Left renal pelvis (tissue), 4 donors: ENCODE data around the gene CSF1R. TPM values are rescaled to one million over a fixed set of nuclear protein-coding genes. Genes with fewer than 3 reads are reported as not detected.
"Not testable (repeated sequence)": the region's sequence is repeated elsewhere in the genome, so short reads cannot be mapped to it uniquely, and the experiment has no call there.

Experiments
- DNase-seq, 4 donors: peaks; one replicate each; pipeline ENCODE4 v3.0.0-alpha.2; 2013; ENCODE audit warnings: low read depth in 4 of 4, low spot score in 3 of 4
- polyA plus RNA-seq, 4 donors: library from polyadenylated mRNA; unstranded; fragments of 120-200 nt; gene quantifications; one replicate each; pipeline ENCODE4 v1.2.1, GENCODE V29; 2013; ENCODE audit not compliant: insufficient read length in 4 of 4

Gene CSF1R
- polyA plus RNA-seq, 4 donors, result 15.4 to 36.1 (median 17.1) TPM

DNA sequence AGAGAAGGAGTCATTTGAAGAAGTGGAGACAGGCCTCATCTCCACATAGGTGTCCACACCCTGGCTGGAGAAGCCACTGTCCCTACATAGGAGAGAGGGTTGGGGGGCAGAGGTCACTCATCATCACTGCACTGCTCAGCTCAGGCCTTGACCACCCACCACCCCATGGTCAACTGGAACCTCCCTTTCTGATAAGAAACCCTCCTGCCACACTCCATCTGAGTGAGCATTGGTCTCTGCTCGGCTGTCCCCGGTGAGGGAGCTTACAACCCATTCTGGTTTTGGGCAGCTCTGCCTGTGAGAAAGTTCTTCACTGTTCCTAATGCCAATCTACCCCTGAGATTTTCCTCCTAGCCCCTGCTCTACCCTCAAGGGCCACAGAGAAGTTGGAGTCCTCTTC is 28.8 kb downstream of the CSF1R start:
- no peak for DNase-seq

DNA sequence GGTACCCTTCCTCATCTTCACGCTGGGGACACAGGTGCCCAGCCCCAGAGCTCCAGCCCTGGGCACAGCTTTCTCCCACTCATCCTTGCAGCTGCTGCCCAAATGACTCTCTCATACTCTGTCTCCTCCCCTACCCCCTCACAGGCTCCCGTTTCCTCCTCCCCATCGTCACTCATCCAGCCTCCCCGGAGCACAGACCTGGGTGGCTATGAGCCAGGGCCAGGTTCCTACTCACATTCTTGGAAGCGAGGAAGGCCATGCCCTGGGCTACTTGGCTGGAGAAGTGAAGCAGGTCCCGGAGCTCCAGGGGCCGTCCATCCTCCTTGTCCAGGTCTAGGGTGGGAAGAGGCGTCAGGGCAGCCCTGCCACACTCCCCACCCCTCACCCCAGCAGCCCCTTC is 29.3 kb downstream of the CSF1R start:
- DNase-seq, result no peak

DNA sequence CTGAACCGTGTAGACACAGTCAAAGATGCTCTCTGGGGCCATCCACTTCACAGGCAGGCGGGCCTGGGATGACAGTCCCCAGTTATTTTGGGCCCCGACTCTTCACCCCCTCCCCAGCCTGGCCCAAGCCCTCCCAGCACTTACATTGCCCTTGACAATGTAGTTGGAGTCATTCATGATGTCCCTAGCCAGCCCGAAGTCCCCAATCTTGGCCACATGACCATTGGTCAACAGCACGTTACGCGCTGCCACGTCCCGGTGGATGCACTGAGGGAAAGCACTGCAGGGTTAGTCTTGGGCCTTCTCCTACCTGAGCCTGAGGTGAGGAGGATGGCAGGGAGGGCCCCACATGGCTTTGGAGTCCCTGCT is 30.3 kb downstream of the CSF1R start:
- no peak for DNase-seq

DNA sequence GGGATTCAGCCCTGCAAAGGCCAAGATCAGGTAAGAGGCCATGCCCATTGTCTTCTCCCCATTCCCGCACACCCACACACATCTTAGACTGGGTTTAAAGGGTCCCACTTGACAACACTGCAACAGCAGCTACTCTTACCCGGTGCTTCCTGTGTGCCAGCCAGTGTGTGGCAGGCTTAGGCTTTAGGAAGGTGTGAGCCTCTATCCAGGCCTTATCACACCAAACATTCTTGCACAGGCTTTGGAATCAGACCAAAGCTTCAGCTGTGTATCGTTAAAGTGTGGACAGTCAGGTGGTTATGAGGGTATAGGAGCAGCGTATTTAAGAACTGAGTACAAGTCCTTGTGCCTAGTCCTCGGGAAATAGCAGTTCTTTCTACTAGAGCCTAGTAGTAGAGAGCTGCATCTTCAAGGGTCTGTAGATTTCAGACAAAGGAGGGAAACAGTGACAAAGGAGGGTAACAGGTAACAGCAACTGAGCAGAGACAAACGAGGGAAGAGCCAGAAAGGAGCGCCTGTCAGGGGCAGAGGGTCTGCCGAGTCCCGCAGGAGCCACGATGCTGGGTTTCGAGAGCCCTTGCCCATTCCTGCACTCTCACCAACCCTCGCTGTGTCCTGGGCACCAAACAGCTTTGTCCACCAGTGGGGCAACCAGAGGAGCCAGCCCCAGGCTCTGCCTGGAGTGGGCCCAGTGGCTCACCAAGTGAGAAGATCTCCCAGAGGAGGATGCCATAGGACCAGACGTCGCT is 30.9 kb downstream of the CSF1R start:
- no peak for DNase-seq

DNA sequence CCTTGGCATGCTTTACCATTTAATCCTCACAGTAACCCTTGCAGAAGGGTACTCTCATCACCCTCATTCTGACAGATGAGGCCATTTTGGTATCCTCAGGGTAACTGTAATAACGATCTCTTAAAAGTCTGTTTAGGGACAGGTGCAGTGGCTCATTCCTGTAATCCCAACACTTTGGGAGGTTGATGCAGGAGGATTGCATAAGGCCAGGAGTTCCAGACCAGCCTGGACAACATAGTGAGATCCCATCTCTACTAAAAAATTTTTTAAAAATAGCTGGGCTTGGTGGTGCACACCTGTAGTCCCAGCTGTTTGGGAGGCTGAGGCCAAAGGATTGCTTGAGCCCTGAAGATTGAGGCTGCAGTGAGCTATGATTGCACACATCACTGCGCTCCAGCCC is 31.8 kb downstream of the CSF1R start:
- no peak for DNase-seq

DNA sequence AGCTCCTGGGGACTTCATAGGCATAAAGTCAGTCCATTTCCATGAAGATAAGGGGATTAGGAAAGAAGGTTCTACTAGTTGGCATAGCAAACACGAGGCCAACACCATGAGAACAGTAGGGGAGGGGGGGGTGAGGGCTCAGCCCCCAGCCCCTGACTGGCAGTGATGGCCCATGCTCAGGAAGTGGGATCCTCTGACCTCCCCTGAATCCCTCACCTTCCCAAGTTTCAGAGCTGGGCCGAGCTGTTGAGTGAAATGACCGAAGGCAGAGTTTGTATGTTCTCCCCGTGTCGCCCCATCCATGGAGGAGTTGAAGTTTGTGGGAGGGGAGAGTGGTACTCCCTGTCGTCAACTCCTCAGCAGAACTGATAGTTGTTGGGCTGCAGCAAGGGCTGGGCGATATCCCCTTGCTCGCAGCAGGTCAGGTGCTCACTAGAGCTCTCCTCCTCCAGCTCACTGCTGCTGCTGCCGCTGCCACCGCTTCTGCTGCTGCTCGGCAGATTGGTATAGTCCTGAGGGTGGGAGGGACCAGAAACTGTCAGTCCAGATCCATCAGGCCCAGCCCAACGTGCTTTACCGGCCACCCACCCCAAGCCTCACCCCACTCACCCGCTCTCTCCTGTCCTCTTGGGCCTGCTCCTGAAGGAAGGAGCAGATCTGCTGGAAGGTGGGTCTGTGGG is 32.5 kb downstream of the CSF1R start:
- DNase-seq, result no peak

DNA sequence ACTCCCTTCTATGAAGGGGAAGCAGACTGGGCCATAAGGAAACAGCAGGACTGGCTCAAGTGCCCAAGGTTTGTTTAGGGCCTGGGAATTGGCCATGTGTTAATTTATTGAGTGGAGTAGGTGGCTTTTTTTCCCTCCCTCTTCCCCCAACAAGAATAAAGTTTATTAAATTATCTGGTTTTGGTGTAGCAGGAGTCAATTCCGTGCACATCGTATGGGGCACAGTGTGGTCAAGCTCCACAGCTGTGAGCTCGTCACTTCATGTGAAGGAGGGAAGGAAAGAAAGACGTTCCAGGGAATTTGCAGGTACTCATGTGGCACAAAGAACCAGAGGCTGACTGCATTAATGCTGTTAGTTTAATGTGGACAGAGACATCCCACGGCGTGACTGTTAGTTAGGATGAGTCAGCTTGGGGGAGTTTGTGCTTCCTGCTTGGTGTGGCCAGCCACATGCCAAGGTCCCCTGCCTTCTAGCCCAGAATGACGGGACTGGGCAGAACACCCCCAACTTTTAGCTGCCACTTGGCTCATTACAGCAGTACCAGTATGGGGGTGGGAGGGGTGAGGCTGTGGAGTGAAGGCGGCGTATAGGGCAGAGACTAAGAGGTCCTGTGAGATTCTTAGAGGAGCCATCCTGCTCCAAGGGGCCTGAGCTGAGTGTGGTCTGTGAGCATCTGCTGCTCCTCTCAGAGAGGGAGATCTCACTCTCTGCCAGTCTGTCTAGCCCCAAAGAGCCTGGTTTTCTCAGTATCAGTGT is 33.2 kb downstream of the CSF1R start:
- DNase-seq, result no peak

DNA sequence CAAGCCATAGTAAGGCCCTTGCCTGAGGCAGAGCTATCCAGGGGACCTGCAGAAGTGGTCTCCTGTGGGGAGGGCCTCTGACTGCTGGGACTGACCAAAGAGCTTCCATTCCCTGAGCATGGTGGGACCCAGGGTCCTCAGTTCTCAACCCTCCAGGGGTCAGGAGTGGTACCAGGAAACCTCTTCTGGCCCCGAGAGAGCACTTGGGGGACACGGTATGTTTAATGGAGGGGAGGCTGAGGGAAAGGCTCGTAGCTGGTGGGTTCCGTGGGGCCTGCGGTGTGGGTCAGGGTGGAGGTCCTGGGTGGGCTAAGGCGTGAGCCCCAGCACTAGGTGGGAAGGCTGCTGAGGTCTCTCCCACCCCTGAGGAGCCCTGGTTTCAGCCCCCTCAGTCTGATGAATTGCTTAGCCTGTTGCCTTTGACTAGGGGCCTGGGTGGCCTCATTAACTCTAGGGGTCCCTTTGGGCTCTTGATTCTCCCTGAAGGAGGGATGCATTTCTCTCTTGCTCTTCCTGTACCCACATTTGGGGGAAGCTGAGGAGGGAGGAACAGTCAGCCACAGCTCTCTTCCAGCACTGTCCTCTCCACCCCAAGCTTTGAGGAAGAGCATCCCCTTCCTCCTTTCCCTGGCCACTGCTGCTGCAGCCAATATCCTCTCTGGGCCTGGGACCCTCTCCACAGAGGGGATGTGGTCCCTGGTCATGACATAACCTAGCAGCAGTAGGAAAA is 34.0 kb downstream of the CSF1R start:
- DNase-seq, result no peak

DNA sequence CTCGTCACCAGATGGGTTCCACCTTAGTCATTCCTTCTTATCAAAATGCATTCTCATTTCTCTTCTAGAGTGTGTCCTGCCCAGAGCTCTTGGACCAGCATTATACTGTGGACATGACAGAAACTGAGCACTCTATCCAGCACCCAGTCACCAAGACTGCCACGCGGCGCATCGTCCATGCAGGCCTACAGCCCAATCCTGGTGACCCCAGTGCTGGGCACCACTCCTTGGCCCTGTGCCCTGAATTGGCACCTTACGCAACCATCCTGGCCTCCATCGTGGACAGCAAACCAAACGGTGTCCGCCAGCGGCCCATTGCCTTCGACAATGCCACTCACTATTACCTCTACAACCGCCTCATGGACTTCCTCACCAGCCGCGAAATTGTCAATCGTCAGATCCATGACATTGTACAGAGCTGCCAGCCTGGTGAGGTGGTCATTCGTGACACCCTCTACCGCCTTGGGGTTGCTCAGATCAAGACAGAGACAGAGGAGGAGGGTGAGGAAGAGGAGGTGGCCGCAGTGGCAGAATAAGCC is 34.6 kb downstream of the CSF1R start:
- no peak for DNase-seq

DNA sequence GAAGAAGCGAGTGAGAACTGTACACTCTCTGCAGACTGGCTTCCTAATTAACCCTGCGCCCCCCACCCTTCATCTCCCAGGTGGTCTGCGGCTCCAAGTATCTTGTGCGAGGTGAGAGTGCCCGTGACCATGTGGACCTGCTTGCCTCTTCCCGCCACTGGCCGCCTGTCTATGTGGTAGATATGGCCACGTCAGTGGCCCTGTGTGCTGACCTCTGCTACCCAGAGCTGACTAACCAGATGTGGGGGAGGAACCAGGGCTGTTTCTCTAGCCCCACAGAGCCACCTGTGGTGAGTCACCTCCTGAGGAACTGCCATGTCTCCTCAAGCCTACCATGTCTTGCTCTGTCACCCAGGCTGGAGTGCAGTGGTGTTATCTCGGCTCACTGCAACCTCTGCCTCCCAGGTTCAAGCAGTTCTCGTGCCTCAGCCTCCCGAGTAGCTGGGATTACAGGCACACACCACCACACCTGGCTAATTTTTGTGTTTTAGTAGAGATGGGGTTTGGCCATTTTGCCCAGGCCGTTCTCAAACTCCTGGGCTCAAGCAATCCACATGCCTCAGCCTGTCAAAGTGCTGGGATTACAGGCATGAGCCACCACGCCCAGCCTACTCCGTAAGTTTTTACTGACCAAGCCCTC is 36.1 kb downstream of the CSF1R start:
- DNase-seq, result not testable (repeated sequence)

DNA sequence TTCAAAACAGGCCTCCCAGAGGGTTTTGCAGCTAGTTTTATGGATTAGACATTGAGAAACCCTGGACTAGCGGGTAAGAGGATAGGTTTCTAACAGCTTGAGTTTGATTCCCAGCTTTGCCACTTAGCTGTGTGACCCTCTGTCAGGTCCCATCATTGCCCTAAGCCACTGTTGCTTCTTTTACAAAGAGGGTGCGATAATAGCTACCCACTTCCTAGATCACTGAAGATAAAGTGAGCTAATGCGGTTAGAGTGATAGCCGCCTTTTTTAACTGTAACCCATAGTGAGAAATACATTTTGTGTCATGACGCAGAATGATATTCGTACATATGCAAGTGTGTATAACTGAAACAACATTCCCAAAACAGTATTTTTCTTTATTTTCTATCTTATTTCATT is 40.3 kb downstream of the CSF1R start:
- no peak for DNase-seq

DNA sequence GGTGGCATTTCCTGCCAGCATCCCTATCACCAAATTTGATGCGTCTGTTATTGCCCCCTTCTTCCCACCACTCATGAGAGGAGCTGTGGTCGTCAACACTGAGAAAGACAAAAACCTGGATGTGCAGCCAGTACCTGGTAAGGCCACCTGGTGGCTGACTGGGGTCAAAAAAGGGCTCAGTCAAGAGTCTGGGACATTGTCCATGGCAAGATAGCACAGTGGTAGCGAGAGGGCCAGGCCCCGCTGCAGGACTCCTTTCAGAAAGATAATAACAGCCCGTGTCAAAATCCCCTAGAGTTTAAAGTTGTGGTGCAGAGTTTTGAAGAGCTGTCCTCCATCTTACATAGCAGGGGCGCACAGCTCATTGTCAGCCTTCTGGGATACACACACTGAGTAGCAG is 40.8 kb downstream of the CSF1R start:
- DNase-seq, result no peak

DNA sequence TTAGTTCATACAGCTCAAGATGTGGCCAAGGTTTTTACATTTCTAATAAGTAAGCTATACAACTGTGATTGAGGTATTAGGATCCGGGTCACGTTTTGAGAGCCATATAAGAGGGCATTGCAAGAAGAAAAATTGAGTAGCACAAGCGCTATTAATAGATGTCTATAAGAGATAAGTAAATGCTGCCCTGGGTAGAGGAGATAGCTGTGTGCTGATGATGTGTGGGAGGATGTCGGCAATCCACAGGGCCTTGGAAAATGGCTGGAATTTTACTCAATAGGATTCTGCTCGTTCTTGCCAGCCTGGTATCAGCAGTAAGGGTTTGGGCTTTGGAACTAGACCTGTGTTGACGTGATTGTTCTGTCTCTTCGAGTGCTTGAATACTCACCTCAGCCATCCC is 41.6 kb downstream of the CSF1R start:
- no peak for DNase-seq

DNA sequence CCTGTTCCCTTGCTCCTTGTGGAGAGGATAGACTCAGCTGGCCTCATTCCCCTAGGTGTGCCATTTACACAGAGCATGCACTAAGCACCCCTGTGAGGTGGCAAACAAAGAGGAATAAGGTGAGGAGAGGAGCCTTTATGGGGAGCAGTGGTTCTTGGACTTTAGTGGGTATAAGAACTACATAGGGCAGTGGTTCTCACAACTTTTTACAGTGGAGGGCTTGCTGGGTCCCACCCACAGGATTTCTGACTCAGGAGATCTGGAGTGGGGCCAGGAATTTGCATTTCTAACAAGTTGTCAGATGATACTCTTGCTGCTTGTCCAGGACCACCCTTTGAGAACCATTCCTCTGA is 42.0 kb downstream of the CSF1R start:
- DNase-seq, result no peak

DNA sequence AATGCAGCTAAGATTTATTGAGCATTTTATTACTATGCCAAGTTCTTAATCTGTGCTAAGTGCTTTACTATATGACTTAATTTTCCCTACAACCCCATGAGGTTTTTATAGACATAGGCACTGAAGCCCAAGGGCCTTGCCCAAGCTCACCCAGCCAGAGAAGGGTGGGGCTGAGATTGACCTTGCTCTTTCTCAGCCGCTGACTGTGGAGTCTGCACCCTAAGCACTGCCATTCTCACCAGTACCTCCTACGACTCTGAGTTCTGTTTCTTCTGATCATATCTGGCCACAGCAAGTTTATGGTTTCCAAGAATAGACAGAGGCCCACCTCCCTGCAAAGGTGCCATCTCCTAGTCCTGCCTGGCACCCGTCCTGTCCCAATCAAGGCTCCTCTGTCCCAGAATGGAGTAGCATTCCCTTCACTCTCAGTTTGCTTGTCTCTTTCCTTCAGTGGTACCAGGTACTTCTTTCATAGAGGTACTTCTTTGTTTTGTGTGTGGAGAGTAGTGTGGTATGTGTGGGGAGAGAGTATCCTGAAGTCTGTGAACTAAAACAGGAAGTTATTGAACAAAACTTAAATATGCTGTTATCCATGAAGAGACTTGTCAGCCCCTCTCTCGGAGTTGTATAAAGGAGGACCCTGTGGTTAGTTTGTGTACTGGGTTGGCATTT is 42.6 kb downstream of the CSF1R start:
- no peak for DNase-seq

DNA sequence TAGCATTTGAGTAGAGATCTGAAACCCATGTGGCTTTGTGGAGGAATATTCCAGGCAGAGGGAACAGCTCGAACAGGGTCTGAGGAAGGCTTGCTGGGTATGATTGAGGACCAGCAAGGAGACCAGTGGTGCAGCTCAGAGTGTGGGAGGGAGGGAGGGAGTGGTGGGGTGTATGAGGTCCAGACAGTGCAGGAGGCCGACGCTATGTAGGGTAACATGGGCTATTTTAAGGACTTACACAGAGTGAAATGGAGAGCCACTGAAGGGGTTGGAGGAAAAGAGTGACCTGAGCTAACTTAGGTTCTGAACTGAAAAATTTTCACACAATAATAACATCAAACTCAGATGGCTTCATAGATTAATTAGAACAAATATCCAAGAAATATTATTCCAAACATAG is 43.9 kb downstream of the CSF1R start:
- DNase-seq, result no peak

DNA sequence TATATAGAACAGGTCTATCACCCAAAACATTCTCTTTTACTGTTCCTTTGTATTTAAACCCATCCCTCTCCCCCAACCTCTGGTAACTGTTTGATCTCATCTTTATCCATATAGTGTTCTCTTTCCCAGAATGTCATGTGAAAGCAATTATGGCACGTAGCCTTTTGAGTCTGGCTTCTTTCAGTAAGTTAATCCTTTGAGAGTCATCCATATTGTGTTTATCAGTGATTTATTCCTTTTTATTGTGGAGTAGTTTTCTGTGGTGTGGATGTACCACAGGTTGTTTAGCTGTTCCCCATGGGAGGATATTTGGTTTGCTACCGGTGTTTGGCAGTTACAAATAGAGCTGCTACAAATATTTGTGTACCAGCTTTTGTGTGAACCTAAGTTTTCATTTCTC is 47.8 kb downstream of the CSF1R start:
- no peak for DNase-seq

DNA sequence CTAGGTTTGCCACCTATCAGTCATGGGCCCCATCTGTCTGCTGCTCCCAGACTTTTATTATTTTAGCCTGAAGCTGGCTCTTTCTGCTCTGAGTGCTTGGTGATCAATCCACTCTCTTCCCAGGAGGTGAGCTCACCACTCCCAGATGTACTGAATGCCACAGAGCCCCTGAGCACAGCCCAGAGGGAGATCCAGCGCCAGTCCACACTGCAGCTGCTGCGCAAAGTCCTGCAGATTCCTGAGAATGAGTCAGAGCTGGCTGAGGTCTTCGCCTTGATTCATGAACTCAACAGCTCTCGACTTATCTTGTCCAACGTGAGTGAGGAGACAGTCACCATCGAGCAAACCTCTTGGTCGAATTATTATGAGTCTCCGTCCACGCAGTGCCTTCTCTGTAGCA is 49.8 kb downstream of the CSF1R start:
- DNase-seq, result no peak

DNA sequence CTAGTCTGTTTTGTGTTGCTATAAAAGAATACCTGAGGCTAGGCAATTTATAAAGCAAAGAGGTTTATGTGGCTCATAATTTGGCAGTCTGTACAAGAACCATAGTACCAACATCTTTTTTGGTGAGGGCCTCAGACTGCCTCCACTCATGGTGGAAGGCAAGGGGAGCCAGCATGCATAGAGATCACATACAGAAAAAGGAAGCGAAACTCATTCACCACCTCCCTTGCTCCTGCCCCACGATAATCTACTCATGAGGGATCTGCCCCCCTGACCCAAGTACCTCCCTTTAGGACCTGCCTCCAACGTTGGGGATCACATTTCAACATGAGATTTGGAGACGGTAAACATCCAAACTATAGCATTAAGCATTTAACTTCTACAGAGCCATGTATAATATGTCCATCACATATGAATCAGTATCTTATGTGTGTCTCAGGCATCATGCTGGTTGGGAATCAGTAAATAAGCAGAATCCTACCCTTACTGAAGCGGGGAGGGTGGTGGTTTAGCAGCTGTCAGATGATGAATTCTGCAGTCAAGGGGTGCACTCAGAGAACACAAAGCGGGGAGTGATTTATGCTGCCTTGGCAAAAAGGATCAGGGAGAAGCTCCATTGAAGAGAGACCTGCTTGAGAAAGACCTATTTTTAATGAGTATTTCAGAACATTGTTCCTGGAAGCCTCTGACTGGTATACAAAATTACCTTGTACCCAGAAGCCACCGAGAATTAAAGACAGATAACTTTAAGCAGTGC is 51.0 kb downstream of the CSF1R start:
- DNase-seq, result no peak
